ENCODE results near the gene TNPO3. TPM values are rescaled to one million over a fixed set of nuclear protein-coding genes. Genes with fewer than 3 reads are reported as not detected.
"Not testable (repeated sequence)": the region's sequence is repeated elsewhere in the genome, so short reads cannot be mapped to it uniquely, and the experiment has no call there.

Gene TNPO3
- total RNA-seq, 1 experiment from 2014 or later, result 59.0 TPM

DNA sequence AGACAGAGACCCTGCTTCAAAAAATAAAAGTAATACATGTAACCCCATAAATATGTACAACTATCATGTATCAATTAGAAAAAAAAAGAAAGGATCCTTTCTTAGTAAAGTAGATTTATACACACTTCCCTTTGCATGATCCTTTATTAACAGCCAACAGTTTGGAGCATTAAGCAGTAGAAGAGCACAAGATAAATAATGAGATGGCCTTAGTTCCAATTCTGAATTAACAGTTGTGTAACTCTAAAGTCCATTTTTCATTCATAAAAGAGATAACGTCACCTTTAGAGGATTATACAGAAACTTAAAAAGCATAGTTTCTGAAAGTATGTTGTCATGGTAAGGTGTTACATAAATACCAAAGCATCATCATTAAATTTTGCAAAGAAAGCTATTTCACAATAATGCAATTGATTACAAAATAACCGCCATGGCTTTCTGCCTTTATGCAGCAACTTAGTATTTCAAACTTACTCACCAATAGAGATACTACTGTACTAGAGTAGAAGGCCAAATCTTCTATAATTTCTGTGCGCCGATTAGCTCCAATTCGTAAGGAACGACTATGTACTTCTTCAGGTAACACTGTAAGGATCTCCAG lies 40.3 kb downstream of the TNPO3 start:
- no peak for DNase-seq (ENCODE audit: low read depth)

DNA sequence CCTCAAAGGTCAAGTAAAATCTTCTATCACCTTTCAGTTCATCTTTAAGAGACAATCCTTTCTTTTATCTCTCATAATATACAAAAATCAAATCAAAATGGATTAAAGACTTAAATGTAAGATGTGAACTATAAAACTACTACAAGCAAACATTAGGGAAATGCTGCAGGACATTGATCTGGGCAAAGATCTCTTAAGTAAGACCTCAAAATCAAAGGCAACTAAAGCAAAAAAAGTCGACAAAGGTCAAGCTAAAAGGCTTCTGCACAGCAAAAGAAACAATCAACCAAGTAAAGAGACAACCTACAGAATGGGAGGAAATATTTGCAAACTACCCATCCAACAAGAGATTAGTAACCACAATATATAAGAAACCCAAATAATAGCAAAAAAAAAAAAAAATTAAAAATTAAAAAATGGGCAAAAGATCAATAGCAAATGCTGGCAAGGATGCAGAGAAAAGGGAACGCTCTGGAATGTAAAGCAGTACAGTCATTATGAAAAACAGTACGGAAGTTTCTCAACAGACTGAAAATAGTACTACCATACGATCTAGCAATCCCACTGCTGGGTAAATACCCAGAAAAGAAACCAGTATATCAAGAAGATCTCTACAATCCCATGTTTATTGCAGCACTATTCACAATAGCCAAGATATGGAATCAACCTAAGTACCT lies 41.7 kb downstream of the TNPO3 start:
- no peak for DNase-seq (ENCODE audit: low read depth)

DNA sequence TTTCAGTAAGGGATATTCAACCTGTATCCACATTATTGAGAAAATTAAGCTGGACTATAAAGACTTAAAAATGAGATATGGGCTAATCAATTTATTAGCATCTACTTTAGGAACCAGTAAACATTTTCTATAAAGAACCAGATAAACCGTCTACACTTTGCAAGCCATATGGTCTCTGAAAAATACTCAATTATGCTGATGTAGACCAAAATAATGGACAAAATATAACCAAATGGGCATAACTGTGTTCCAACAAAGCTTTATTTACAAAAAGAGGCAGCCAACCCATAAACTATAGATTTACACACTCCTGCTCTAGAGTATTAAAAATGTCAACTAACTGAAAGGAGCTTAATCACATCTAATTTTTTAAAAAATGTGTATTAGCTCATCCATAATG lies 42.3 kb downstream of the TNPO3 start:
- DNase-seq (ENCODE audit: low read depth), result no peak

DNA sequence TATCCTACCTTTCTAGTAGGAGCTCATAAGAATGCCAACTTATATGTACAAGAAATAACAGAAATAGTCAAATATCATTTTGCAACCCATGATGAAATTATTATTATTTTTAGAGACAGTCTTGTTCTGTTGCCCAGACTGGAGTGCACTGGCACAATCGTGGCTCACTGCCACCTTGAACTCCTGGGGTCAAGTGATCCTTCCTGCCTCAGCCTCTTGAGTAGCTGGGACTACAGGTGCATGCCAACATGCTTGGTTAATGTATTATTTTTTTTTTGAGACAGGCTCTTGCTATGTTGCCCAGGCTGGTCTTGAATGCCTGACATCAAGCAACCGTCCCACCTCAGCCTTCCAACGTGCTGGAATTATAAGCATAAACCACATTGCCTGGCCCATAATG lies 44.8 kb downstream of the TNPO3 start:
- DNase-seq (ENCODE audit: low read depth), result no peak

DNA sequence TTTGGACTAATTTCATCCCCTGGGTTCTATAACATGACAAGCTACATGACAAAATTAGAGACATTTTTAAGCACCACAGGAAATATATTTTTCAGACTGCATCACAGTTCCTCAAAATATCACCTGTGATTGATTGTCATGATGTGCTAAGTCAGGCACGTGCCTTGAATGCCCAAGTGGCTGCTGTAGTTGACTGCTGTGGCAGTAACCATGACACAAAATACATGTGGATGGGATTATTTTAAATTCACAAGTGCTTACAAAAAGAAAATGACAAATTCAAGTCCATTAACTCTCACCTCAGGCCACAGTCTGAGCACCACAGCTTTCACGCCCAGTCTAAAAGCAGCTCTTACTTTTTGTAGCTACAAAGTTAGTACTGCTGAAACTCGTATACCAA lies 45.5 kb downstream of the TNPO3 start:
- no peak for DNase-seq (ENCODE audit: low read depth)

DNA sequence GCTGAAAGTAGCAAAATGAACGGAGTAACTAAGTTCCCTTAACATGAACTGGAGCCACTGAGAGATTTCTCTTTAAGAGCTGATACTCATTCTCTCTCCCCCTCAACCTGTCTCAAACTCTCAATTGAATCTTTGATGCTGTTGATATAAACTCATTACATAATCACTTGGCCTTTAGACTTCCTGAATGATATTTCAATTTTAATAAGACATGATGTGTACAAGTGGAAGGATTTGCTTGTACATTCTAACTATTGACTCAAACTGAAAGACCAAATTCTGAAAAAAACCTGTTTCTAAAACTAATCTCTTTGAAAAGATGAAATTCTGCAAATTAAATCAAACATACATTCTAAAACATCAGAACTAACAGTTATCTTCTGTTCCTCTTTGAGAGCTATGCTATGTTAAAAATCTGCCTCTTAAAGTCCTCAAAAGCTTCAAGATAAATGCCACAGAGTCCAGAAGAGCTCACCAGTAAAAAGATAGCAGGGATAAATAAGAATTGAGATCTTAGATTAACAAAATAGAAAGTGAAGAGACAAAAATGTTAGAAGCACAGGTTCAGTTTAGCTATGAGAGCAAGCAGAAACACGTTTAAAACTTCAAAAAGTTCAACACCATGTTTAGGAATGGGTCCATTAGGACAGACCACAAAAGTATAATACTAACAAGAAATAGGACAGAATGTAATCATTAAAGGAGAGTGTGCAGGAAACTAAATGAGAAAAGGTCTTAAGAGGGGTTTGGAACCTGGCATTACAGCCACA lies 46.1 kb downstream of the TNPO3 start:
- no peak for DNase-seq (ENCODE audit: low read depth)

DNA sequence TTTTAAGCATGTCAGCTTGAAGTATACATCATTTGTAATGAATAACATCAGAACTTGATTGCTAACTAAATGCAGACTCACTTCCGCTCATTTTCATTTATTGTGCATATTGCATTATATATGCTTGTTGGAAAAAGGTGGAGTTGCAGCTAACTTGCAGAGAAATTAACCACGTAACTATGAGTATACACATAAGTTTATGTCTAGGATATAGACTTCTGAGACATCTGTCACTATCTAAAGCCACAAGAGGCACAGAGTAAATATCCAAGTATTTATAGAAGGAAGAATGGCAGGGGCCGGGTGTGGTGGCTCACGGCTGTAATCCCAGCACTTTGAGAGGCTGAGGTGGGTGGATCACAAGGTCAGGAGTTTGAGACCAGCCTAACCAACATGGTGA lies 47.3 kb downstream of the TNPO3 start:
- no peak for DNase-seq (ENCODE audit: low read depth)

DNA sequence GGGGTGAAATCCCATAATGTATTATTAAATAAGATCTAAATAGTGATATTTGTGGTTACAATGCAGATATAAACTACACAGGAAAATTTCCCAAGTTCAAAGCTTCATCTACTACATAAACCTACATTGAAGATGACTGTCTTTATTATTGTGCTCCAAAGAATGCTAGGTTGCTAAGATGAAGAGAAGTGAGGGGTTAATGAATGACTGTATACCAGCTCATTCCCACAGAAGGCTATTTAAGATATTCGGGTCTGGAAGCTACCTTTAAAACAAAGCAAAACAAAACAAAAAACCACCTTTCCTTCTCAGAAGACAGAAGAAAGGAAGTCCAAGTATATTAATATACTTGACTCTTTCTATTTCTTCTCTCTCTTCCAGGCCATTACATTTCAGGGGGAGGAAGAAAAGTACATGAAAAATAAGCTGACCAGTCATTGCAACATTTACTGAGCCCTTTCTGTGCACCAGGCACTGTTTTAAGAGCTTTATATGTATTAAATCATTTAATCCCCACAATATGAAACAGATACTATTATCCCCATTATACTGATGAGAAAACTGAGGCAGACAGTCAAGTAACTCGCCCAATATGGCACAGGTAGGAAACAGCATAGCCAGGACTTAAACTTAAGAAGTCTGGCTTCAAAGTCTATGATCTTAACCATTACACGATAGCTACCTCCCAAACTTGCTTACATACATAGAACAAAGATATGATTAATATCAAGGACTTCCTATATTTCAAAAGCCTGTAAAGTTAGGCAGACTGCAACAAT lies 48.1 kb downstream of the TNPO3 start:
- DNase-seq (ENCODE audit: low read depth), result no peak

DNA sequence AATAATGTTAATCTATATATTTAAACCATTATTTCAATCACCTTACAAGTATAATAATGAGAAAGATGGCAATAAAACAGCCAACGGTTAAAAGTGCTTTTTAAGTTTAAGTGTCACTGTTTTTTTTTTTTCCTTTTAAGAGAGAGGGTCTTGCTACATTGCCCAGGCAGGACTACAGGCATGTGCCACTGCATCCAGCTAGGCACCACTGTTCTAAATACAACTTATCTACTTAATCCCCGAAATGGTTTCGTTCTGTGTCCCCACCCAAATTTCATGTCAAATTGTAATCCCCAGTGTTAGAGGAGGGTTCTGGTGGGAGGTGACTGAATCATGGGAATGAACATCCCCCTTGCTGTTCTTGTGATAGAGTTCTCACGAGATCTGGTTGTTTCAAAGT lies 49.7 kb downstream of the TNPO3 start:
- DNase-seq (ENCODE audit: low read depth), result no peak

DNA sequence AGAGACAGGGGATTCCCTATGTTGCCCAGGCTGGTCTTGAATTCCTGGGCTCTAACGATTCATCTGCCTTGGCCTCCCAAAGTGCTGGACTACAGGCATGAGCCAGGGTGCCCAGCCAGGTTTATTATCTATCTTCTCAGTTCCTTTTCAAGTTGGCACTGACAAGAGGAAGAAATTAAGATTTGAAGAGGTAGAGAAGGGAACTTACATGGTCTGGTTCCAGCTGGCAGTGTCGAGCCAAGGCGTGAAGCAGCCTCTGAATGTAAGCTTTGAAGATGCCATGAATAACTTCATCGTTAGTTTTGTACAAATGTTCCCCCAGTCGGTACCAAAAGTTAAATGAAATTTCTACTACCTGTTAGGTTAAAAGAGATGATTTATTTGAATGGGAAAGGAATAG lies 57.7 kb downstream of the TNPO3 start:
- no peak for DNase-seq (ENCODE audit: low read depth)

DNA sequence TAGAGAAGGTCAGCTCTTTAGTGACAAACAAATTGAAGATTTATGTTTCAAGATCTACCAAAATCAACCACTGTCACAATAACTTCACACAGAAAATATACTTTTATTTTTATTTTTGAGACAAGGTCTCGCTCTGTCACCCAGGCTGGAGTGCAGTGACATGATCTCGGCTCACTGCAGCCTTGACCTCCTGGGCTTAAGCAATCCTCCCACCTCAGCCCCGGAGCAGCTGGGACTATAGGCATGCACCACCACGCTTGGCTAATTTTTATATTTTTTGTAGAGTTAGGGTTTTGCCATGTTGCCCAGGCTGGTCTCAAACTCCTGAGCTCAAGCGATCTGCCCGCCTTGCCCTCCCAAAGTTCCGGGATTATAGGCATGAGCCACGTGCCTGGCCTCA lies 60.4 kb downstream of the TNPO3 start:
- not testable (repeated sequence) for DNase-seq (ENCODE audit: low read depth)

DNA sequence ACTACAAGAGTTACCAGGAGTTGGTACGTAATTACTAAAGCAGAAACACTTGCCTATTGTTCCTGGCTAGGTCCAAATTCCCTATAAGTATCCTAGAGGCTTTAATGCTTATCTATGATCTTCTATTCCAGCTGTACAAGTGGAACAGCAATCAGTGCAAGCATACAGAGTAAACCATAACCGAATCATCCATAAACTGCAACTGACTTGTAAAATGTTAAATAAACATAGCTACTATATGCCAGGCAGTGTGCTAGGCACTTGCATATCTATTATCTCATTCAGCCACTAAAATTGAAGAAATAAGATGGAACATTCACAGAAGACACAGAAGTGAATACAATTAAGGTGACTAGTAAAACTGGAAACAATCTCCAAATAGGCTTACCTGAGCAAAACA lies 61.5 kb downstream of the TNPO3 start:
- DNase-seq (ENCODE audit: low read depth), result no peak

DNA sequence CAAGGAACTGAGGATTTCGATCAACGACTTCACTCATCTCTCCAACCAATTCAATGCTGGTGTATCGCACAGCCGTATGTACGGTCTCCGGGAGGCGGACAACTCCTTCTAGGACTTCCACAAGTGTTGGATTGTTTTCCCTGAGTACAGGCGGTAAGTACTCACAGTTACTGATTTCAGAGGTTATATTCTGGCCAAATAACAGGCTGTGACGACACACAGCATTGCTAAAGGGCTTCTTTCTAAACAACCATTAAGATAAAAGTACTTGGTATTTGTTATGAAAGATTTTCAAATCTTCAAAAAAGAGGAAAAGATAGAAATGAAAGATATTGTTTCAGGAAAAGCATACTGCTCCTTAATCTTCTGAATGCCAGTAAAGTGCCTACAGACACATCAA lies 65.0 kb downstream of the TNPO3 start:
- DNase-seq (ENCODE audit: low read depth), result no peak

DNA sequence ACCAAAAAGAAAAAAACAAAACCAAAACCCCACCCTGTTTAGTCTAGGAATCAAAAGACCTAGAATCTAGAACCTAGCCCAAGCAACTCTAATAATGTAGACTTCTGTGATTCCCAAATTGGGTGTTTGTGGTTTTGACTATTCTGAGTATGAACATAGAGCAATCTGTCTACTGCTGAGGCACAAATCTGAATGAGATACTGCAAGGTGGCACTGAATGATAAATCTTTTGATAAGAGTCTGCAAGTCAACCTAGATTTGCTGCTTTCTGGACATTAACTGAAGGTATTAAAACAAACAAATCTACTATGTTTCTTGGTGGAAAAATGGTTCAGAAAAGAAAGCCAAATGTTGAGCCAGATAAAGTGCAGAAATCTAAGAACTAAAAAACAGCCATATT lies 66.5 kb downstream of the TNPO3 start:
- no peak for DNase-seq (ENCODE audit: low read depth)

DNA sequence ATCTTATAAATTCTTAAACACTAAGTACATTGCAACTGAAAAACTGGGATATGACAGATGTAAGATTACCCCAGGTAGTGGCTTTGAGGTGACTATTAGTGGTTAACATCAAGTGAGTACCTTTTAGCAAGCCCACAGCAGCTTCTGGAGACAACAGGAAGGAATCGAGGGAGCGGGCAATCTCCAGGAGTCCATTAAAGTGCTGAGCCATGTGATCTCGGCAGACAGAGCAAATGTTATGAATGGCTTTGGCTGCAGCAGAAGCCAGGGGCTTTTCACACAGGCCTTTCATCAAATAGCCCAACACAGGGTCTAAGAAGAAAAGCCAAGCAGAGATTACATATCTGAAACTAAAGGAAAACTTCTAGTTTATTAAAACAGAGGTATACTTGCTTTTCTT lies 68.3 kb downstream of the TNPO3 start:
- DNase-seq (ENCODE audit: low read depth), result no peak

DNA sequence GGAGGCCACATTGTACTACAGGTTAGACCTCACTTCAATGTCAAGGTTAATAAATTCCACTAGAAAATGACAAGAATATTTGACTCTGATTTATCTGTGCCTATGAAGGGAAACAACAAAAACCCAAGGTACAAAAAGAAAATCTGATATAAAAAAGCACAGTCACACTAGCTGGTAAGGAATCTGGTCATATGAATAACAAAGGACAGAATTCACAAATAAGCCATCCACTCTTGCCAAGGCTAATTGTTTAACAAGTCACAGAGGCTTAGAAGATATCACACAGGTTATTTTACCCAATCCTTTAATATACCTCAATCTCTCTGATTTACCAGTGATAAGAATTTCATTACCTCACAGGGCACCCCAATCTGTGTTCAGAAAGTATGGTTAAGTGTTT lies 69.3 kb downstream of the TNPO3 start:
- no peak for DNase-seq (ENCODE audit: low read depth)

DNA sequence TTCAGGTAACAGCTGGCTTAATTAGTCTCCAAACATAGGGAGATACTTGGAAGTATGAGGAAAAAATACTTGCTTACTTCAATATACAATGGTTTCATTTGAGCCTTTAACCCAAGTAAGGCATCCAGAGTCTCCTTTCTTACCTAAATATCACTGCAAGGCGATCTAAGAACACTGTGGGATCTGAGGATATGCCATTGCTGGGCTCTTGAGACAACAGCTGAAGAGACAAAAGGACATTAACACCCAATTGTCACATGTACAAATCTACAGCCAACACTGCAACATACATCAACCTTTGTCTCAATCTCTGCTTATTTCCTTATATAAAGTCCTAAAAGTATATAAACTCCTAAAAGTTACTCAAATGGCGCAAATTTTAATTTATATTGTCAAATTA lies 72.8 kb downstream of the TNPO3 start:
- DNase-seq (ENCODE audit: low read depth), result no peak

DNA sequence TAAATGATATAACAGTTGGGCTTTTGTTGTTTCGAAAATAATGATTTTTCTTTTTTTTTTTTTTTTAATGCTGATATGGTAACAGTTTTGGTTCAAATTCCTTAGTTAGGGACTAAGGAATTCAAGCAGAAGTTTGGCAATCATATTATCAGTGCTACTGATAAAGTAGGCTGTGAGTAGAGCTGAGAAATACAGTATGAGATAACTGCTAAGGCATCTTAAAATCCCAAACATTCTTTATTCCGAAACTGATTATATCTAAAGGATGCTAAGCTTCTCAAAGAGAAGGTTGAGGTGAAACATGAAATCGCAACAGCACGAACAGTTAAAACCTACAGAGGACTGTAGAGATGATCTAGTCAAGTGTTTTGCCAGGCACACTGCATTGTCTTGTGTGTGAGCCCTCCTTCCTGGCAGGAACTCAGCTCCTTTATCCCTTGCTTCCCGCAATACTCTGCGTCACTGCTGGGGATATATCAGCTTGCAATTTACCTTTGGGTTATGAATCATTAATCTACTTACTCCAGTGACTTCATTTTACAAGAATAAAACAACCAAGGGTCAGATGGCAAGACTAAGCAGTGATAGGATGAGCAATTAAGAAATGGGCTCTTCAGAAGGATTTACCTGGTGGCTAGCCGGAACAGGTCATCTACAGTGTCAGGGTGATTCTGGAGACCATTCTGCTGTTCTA lies 80.5 kb downstream of the TNPO3 start:
- DNase-seq (ENCODE audit: low read depth), result no peak

DNA sequence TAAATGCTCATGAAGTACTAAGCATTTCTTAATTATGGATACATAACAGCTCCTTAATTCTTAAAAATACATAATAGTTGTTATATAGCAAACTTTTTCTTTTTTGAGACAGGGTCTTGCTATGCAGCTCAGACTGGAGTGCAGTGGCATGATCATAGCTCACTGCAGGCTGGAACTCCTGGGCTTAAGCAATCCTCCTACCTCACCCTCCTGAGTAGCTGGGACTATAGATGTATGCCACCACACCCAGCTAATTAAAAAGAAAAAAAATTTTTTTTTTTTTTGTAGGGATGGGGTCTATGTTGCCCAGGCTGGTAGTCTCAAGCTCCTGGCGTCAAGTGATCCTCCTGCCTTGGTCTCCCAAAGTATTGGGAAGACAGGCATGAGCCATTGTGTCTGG lies 86.3 kb downstream of the TNPO3 start:
- no peak for DNase-seq (ENCODE audit: low read depth)

DNA sequence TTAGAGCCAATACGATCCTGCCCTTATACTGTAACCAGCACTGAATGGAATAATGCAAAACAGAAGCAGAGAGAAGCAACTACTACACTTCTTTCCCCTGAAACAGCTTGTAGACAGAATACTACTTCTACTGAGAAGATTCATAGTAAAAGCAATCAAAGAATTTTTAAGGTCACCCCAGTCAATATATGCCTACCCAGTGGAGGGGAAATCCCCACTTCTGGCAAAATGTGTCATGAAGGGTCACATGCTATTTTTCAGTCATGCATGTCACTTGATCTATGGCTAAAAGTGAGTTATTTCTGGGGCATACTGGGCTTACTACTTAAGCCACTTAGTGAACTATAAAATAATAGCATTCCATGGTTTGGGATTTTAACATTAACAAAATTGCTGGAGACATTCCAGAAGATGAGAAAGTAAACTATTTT lies 91.6 kb downstream of the TNPO3 start:
- DNase-seq (ENCODE audit: low read depth), result no peak

DNA sequence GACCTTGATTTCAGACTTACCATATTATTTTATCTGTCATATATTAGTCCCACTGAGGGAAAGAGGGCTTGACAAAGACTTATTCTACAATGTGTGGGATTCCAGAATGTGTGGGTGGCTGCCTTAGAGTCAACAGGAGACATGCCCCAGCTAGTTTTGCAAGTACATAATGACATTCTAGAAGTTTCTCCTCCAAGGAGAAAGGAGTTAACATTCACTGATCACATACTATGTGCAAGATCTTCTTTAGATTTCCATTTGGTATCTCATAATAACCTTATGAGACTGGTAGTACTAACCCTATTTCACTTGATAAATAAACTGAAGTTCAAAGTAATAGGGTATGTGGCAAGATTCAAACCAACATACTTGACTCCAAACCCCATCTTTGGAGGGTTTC lies 92.0 kb downstream of the TNPO3 start:
- no peak for DNase-seq (ENCODE audit: low read depth)

Data from RPMI7951 (cell line).